Heart left ventricle (tissue), 16 donors: ENCODE measurements around the gene ABTB2. TPM values are rescaled to one million over a fixed set of nuclear protein-coding genes. Genes with fewer than 3 reads are reported as not detected.

Source experiments
- ATAC-seq, 4 donors: fragments of 200-7000 bp; cut with Tn5 transposase; one replicate each; pipeline ENCODE4 v1.9.1; 2020 to 2022; ENCODE audit warnings: moderate library complexity in 4 of 4, mild to moderate bottlenecking in 3 of 4, moderate number of reproducible peaks in 1 of 4
- DNase-seq, 5 donors: peaks; one replicate each; pipeline ENCODE4 v3.0.0-alpha.2; 2020
- H3K27ac ChIP-seq, 12 donors: fragments of 200-600 bp; sonication (generic) in 4 of 12; one replicate each; pipeline versions ENCODE4 v1.5.0 to v1.8.0; 2016 to 2022; ENCODE audit warnings: mild to moderate bottlenecking in 2 of 12
- H3K27me3 ChIP-seq, 9 donors: fragments of 200-600 bp; sonication (generic) in 2 of 9; one replicate each; pipeline versions ENCODE4 v1.5.1 to v1.8.0; 2016 to 2022; ENCODE audit warnings: mild to moderate bottlenecking in 3 of 9
- H3K36me3 ChIP-seq, 9 donors: fragments of 200-600 bp; sonication (generic) in 2 of 9; one replicate each; pipeline versions ENCODE4 v1.5.0 to v1.8.0; 2018 to 2022; ENCODE audit warnings: mild to moderate bottlenecking in 2 of 9
- H3K4me1 ChIP-seq, 12 donors: fragments of 200-600 bp; sonication (generic) in 4 of 12; one replicate each; pipeline versions ENCODE4 v1.5.0 to v1.8.0; 2016 to 2022; ENCODE audit warnings: mild to moderate bottlenecking in 3 of 12
- H3K4me3 ChIP-seq, 12 donors: fragments of 200-600 bp; sonication (generic) in 4 of 12; one replicate each; pipeline versions ENCODE4 v1.5.0 to v1.8.0; 2017 to 2022; ENCODE audit warnings: mild to moderate bottlenecking in 9 of 12, moderate library complexity in 4 of 12
- H3K9me3 ChIP-seq, 12 donors: fragments of 200-600 bp; sonication (generic) in 4 of 12; one replicate each; pipeline versions ENCODE4 v1.5.0 to v1.8.0; 2016 to 2022; ENCODE audit warnings: mild to moderate bottlenecking in 1 of 12
- CTCF ChIP-seq, 12 donors: fragments of 200-600 bp; sonication (generic) in 4 of 12; IDR thresholded peaks; one replicate each; pipeline versions ENCODE4 v1.5.0 to v1.8.0; 2018 to 2022; ENCODE audit warnings: antibody characterized with exemption in 12 of 12, mild to moderate bottlenecking in 5 of 12
- POLR2A ChIP-seq, 2 donors: fragments of 450-650 bp; IDR thresholded peaks; one replicate each; pipeline ENCODE4 v1.6.1; 2017; ENCODE audit warnings: antibody characterized with exemption in 2 of 2, mild to moderate bottlenecking in 2 of 2, moderate library complexity in 2 of 2
- WGBS, 4 donors: extraction: QIAGEN DNeasy Blood & Tissue Kit in 2 of 4; methylation state at CpG; one replicate each; pipeline versions ENCODE4 v1.1.5 to v1.1.7; 2013 to 2018; 5-methylcytosine and 5-hydroxymethylcytosine counted together
- intact Hi-C, 10 donors: fragments of 100-400 bp; cut with DNase I; formaldehyde crosslinking; loops; one replicate each; pipeline versions ENCODE4 v1.11.1 to v1.14.2; 2022
- polyA plus RNA-seq, 2 donors: library from polyadenylated mRNA; stranded (reverse); fragments of 200-250 nt; gene quantifications; one replicate each; pipeline ENCODE4 v1.2.3, GENCODE V29; 2013
- total RNA-seq, 9 donors: library from RNA; depleted of rRNA in 2 of 9; stranded (reverse); fragments of >200 nt in 2 of 9; fragmentation: NEBNext Ultra II Directional in 3 of 9; extraction: Animal tissue kit (Norgen Biotek cat#: 25700) in 3 of 9; gene quantifications; one replicate each; pipeline versions ENCODE4 v1.1.0 to v1.2.4, GENCODE V29; 2016 to 2023
- donor health status: ischemic (EF 13 %, LVEDD 7.1; RV severe dilation, severe dysfunction).
- donor health status: healthy with polysubstance abuse.
- donor health status: DM: no; HTN: yes; CAD: no.
- donor health status: DM: no; HTN: no; CAD: no.
- donor health status: ischemic (EF 25% LVEDD 6.9; RV normal size, moderate dysfunction).
- donor health status: ischemic (EF 25% LVEDD 5.7; RV mildly dilated, moderate dysfunction).
- donor health status: healthy.
- donor health status: DM: yes; HTN: yes; CAD: no.
- donor health status: ischemic (EF 35%, LVEDD 5.7; RV mildly dilated, moderate dysfunction).
- donor health status: nonischemic (EF 11% LVEDD 7.7; RV severe dilation, severe dysfunction).
- donor health status: DM: yes; HTN: yes; CAD: no.
- donor health status: PGD.
- donor health status: ischemic (EF 29% LVEDD 5.4; RV normal size, mild dysfunction).
- donor health status: nonischemic (EF 23%, LVEDD 6.1; RV moderate dilation, normal function).

ABTB2 gene
- total and polyA plus RNA-seq, 11 donors: 3.3 to 27.1 (median 12.5) TPM

DNA sequence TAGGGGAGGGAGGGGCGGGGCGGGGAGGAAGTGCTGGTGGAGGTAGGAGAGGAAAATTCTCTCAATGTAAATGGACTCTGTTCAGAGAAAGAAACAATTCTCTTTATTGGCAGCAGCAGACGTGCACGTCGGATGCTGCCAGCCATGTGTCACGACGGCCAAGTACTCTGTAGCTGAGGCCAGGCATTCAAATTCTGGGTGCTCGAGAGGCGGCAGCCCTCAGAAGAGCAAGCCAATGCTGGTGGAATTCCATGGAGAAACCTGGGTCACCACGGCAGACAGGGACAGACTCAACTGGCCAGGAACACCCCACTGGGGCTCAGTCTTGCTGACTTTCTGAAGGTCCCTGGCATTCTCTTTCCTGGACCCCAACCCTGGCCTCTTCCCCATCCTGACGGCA lies 90.8 kb downstream of the ABTB2 start:
- 33 to 36% (median 34%) methylated on average over 11 of the region's 11 CpGs for WGBS, 4 donors
- Histone ChIP-seq H3K27me3 (peaks cover 0 to 4% (median 0%) of the 10 kb centered on the region in 9 donors), H3K4me3 (no peak overlapping the region), H3K36me3 (no peaks in the 10 kb centered on the region), H3K4me1 (peaks cover 0 to 53% (median 26%) of the 10 kb centered on the region in 12 donors), H3K9me3 (no peaks in the 10 kb centered on the region), H3K27ac (peak overlapping the region in 9 of 12 donors; percentile 18 to 60 (median 43))
- DNase-seq (peak in 2 of 5 donors; percentile 42 to 61), ATAC-seq (peak in 3 of 4 donors; percentile 23 to 38 (median 37))
- intact Hi-C loops: loop anchor here in 2 of 10 donors (5.0 to 10.0 kb wide), 2 partner anchors 88 to 90 kb away; partner anchors contain the start of gene ABTB2 (in 2 of the 2)
- no peak for TF ChIP-seq CTCF (IDR thresholded peaks at IDR 0.05)
- no peak for TF ChIP-seq POLR2A (IDR thresholded peaks at IDR 0.05)

DNA sequence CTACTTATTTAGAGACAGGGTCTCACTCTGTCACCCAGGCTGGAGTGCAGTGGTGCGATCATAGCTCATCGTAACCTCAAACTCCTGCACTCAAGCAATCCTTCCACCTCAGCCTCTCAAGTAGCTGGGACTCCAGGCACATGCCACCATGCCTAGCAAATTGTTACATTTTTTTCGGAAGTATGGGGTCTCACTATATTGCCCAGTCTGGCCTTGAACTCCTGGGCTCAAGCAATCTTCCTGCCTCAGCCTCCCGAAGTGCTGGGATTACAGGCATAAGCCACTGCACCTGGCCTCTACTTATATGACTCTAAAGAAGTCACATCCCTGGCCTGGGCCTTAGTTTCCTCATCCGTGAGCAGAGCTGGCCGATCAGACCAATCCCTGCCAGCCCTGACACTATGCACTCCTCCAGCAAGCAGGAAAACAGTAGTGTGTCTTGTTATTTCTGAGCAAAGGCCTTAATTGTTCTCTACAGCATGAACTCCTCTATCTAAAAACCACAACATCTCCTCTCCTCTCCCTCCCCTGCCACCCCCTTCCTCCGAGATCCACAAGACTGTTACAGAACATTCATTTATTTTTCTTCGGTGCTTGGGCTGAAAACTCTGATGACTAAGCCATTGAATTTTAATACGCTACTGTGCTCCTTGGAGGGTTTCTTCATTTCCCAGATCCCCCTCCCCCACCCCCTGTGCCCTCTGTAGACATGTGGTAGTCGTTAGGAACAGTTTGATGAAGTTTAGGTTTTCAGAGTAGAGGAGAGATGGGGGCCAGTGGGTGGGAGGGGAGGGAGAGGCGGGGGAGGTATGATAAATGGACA lies 91.5 kb downstream of the ABTB2 start:
- H3K4me3 ChIP-seq: no peak overlapping the region
- no peak for TF ChIP-seq POLR2A (IDR thresholded peaks at IDR 0.05)
- TF ChIP-seq CTCF (IDR thresholded peaks at IDR 0.05): no peak
- no peaks in the 10 kb centered on the region for H3K9me3 ChIP-seq
- DNase-seq (peak in 3 of 5 donors; percentile 45 to 53 (median 52)), ATAC-seq (peak; percentile 24 to 75 (median 66))
- H3K27me3 ChIP-seq: peaks cover 0 to 4% (median 0%) of the 10 kb centered on the region in 9 donors
- peaks cover 0 to 59% (median 29%) of the 10 kb centered on the region in 12 donors for H3K4me1 ChIP-seq
- peak overlapping the region in 7 of 12 donors; percentile 33 to 60 (median 49) for H3K27ac ChIP-seq
- 63 to 68% (median 66%) methylated on average over 11 of the region's 11 CpGs for WGBS, 4 donors
- no peaks in the 10 kb centered on the region for H3K36me3 ChIP-seq
- intact Hi-C loops: loop anchor here in 2 of 10 donors (5.0 to 10.0 kb wide), 2 partner anchors 88 to 91 kb away; partner anchors contain the start of gene ABTB2 (in 2 of the 2)

DNA sequence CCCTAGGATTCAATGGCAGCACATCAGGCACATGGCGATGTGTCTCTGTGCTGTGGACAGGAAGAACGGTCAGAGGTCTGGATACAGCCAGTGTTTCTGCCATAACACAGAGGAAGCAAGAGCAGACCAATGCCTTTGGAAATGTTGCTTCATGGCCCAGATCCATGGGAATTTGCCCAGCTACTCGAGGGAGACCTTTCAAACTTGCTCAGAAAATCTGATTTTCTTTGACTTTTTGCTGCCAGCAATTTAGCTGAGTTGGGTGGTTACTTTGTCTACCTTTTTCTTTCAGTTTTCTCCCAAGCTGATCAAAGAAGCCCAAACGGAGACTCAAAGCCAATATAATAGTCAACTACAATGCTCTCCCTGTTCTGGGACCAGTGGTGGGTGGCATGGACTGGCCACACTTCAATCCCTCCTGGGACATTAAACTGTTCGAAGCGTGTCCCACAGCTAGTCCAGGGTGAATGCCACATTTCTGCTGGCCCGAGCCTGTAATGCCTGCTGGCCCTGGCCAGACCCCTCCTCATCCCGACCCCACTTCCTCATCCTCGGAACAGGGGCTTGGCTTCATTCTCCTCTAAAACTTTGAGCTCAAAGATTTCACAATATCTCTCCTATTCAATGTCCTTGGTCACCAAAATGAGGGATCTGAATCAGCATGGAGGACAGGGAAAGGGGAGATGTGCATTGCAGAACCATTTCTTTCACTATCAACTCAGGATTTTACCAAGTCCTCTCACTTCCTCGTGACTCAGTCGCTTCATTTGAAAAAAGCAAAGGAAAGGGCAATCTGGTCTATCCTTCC lies 93.3 kb downstream of the ABTB2 start:
- WGBS, 4 donors: 83 to 89% (median 87%) methylated on average over 11 of the region's 11 CpGs
- TF ChIP-seq POLR2A (IDR thresholded peaks at IDR 0.05): no peak
- no peak for TF ChIP-seq CTCF (IDR thresholded peaks at IDR 0.05)
- Histone ChIP-seq H3K4me3 (no peak overlapping the region), H3K27me3 (peaks cover 0 to 4% (median 0%) of the 10 kb centered on the region in 9 donors), H3K36me3 (no peaks in the 10 kb centered on the region), H3K4me1 (peaks cover 0 to 59% (median 29%) of the 10 kb centered on the region in 12 donors), H3K9me3 (no peaks in the 10 kb centered on the region), H3K27ac (peak overlapping the region in 4 of 12 donors; percentile 6 to 37 (median 26))
- intact Hi-C loops: loop anchor here in 3 of 10 donors (5.0 to 10.0 kb wide), 2 partner anchors 90 to 93 kb away; partner anchors contain the start of gene ABTB2 (in 3 of the 3)
- ATAC-seq (no peak), DNase-seq (no peak)
